ENCODE measurements around the gene RASEF. TPM values are rescaled to one million over a fixed set of nuclear protein-coding genes. Genes with fewer than 3 reads are reported as not detected.

Gene RASEF
- total and polyA plus RNA-seq, 8 donors, result 10.3 to 27.3 (median 19.1) TPM

DNA sequence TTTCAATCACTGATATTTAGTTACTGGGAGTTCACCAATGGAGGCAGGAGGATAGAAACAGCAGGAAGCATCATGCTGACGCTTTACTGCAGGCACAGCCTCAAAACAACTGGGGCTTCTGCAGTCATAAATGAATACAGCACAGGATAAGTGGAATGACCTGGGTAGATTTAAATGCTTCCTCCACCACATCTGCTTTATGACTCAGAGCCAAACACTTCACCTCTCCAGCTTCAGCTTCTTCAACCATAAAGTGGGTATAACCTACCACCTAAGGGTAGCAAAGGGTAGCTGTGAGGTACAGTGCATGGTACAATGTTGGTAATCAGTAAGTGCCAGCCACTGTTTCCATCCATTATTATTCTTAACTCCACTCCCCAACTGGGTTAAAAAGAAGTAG lies 28.4 kb downstream of the RASEF start:
- DNase-seq, result no peak
- Histone ChIP-seq H3K27ac (no peak overlapping the region), H3K27me3 (no peaks in the 10 kb centered on the region), H3K9me3 (no peaks in the 10 kb centered on the region), H3K4me3 (no peak overlapping the region), H3K4me1 (peaks cover 9 to 14% (median 9%) of the 10 kb centered on the region in 3 donors), H3K36me3 (no peaks in the 10 kb centered on the region)
- intact Hi-C loops (cut with DNase I), result no loop called here
- ATAC-seq, result no peak
- no peak for FAIRE-seq
- WGBS, 2 donors, result 96 to 98% methylated on average over 1 of the region's 1 CpG
- TF ChIP-seq, protein P1, sequence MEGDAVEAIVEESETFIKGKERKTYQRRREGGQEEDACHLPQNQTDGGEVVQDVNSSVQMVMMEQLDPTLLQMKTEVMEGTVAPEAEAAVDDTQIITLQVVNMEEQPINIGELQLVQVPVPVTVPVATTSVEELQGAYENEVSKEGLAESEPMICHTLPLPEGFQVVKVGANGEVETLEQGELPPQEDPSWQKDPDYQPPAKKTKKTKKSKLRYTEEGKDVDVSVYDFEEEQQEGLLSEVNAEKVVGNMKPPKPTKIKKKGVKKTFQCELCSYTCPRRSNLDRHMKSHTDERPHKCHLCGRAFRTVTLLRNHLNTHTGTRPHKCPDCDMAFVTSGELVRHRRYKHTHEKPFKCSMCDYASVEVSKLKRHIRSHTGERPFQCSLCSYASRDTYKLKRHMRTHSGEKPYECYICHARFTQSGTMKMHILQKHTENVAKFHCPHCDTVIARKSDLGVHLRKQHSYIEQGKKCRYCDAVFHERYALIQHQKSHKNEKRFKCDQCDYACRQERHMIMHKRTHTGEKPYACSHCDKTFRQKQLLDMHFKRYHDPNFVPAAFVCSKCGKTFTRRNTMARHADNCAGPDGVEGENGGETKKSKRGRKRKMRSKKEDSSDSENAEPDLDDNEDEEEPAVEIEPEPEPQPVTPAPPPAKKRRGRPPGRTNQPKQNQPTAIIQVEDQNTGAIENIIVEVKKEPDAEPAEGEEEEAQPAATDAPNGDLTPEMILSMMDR (IDR thresholded peaks at IDR 0.05), result no peak

DNA sequence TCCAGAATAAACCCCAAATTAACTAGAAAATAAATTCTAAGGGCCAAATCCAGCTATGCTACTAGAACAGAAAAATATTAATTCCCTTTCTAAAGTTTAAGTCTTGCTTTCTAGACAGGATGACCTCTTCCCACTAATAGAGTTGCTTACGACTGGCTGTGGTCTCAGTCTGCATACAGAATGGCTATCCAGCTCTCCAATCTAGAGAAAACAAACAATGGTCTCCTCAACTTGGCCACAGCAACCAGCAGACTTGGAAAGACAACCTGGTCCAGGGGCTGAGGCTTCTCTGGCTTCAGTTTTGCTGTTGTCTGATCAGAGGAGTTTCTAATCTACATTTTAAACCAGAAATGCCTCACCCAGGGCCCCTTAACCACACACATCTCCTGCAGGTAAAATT lies 28.9 kb downstream of the RASEF start:
- FAIRE-seq (no peak), ATAC-seq (no peak), DNase-seq (no peak)
- no peak overlapping the region for H3K4me3 ChIP-seq
- H3K27ac ChIP-seq, result no peak overlapping the region
- TF ChIP-seq, protein P1 (IDR thresholded peaks at IDR 0.05), result no peak
- no peaks in the 10 kb centered on the region for H3K36me3 ChIP-seq
- intact Hi-C loops (cut with DNase I), result no loop called here
- peaks cover 9 to 14% (median 9%) of the 10 kb centered on the region in 3 donors for H3K4me1 ChIP-seq
- WGBS, 2 donors, result 73 to 79% methylated on average over 1 of the region's 1 CpG
- no peaks in the 10 kb centered on the region for H3K27me3 ChIP-seq
- H3K9me3 ChIP-seq, result no peaks in the 10 kb centered on the region

DNA sequence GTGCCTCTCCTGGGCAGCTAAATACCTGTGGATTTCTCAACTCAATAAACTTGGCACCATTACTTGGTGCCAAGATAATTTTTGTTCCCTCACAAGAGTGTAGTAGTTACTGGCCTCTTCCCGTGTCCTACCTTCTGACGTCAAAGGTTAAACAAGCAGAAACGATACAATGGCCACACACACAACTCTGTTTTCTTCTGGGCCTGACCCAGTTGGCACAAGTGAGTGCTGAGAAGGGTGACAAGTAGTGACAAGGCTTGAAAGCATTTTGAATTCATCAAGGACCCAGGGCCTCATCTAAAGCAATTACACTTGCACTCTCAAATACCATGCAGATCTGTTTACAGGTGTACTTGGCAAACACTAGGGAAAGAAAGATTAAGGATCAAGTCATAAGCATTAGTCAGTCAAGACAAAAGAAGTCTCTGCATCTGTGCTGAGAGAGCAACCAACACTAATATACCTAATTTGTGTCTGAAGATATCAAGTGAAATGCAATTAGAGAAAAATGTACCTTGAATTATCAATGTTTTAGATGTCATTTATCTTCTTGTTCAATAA lies 30.8 kb downstream of the RASEF start:
- DNase-seq (peak in 3 of 6 donors; percentile 30 to 69 (median 56)), ATAC-seq (peak; percentile 66 to 94 (median 78)), FAIRE-seq (no peak)
- no peak overlapping the region for H3K4me3 ChIP-seq
- H3K9me3 ChIP-seq, result no peaks in the 10 kb centered on the region
- intact Hi-C loops (cut with DNase I), result no loop called here
- TF ChIP-seq, protein P1 (IDR thresholded peaks at IDR 0.05), result no peak
- no peaks in the 10 kb centered on the region for H3K36me3 ChIP-seq
- WGBS, 2 donors, result 6 to 12% methylated on average over 3 of the region's 3 CpGs
- H3K27ac ChIP-seq, result no peak overlapping the region
- H3K4me1 ChIP-seq, result peaks cover 9 to 14% (median 9%) of the 10 kb centered on the region in 3 donors
- no peaks in the 10 kb centered on the region for H3K27me3 ChIP-seq

DNA sequence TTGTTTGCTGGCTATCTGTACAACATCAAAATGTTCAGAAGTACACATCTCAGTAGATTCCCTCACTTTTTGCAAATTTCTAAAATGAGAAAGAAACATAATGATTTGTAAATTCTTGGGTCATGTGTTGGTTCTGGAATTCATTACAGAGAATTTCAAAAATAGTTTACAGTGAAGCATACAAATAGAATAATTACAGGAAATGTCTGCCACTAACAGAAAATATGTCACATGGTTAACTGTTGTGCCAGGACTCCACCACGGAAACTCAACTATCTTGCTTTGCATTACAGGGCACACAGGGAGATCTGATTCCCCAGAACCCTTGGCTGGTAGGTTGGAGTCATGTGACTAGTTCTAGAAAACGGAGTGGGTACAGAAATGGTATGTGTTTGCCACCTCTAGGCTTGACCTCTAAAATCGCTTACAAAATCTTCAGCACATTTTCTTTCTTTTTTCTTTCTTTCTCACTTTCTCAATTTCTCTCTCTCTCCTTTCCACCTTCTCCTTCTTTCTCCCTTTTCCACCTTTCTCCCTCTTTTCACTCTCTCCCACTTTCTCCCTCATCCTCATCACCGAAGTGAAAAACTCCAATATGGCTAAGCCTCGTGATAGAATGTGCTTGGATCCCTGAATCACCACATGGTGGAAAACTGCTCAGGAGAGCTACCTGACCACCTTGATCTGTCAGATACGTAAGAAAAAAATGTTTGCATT lies 32.4 kb downstream of the RASEF start:
- TF ChIP-seq, protein P1 (IDR thresholded peaks at IDR 0.05), result no peak
- intact Hi-C loops (cut with DNase I), result no loop called here

More for the DNA sequence above, 32.4 kb downstream of the RASEF start:
- ATAC-seq (no peak), FAIRE-seq (no peak), DNase-seq (no peak)
- no peak overlapping the region for H3K27ac ChIP-seq
- H3K27me3 ChIP-seq, result no peaks in the 10 kb centered on the region
- no peak overlapping the region for H3K4me3 ChIP-seq
- H3K9me3 ChIP-seq, result no peaks in the 10 kb centered on the region
- 73 to 76% methylated on average over 6 of the region's 6 CpGs for WGBS, 2 donors
- no peaks in the 10 kb centered on the region for H3K36me3 ChIP-seq
- peaks cover 9 to 14% (median 9%) of the 10 kb centered on the region in 3 donors for H3K4me1 ChIP-seq
